Measurements from ENCODE around the gene TMEM163.
"Not testable (repeated sequence)": the region's sequence is repeated elsewhere in the genome, so short reads cannot be mapped to it uniquely, and the experiment has no call there.

TMEM163 gene

GRCh38 chr2:134625311-134625710, 93.5 kb downstream of the TMEM163 start:
- Histone ChIP-seq H3K4me1 (ENCODE audit: control insufficient read depth in 2 of 2, insufficient read depth in 2 of 2, low read length in 2 of 2) (no peaks in the 10 kb centered on the region), H3K27me3 (ENCODE audit: control insufficient read depth in 2 of 2, insufficient read depth in 2 of 2, low read length in 2 of 2) (no peaks in the 10 kb centered on the region), H3K9ac (ENCODE audit: low read depth in 1 of 2, low read length in 2 of 2) (no peak overlapping the region), H3K27ac (ENCODE audit: low read depth in 2 of 2, low read length in 2 of 2) (no peak overlapping the region), H3K36me3 (ENCODE audit: control insufficient read depth in 2 of 2, insufficient read depth in 2 of 2, low read length in 2 of 2) (no peaks in the 10 kb centered on the region), H3K4me3 (ENCODE audit: low read length in 2 of 2) (no peak overlapping the region), H3K9me3 (ENCODE audit: control insufficient read depth in 2 of 2, low read length in 2 of 2) (no peaks in the 10 kb centered on the region)

GRCh38 chr2:134623796-134624195, 95.0 kb downstream of the TMEM163 start:
- Histone ChIP-seq H3K36me3 (ENCODE audit: control insufficient read depth in 2 of 2, insufficient read depth in 2 of 2, low read length in 2 of 2) (no peaks in the 10 kb centered on the region), H3K4me3 (ENCODE audit: low read length in 2 of 2) (no peak overlapping the region), H3K9ac (ENCODE audit: low read depth in 1 of 2, low read length in 2 of 2) (no peak overlapping the region), H3K27ac (ENCODE audit: low read depth in 2 of 2, low read length in 2 of 2) (no peak overlapping the region), H3K9me3 (ENCODE audit: control insufficient read depth in 2 of 2, low read length in 2 of 2) (peaks cover 0 to 3% of the 10 kb centered on the region in 2 donors), H3K4me1 (ENCODE audit: control insufficient read depth in 2 of 2, insufficient read depth in 2 of 2, low read length in 2 of 2) (no peaks in the 10 kb centered on the region), H3K27me3 (ENCODE audit: control insufficient read depth in 2 of 2, insufficient read depth in 2 of 2, low read length in 2 of 2) (no peaks in the 10 kb centered on the region)

GRCh38 chr2:134623046-134623445, 95.8 kb downstream of the TMEM163 start:
- H3K27ac ChIP-seq (ENCODE audit: low read depth in 2 of 2, low read length in 2 of 2), result no peak overlapping the region
- no peaks in the 10 kb centered on the region for H3K27me3 ChIP-seq (ENCODE audit: control insufficient read depth in 2 of 2, insufficient read depth in 2 of 2, low read length in 2 of 2)
- no peaks in the 10 kb centered on the region for H3K4me1 ChIP-seq (ENCODE audit: control insufficient read depth in 2 of 2, insufficient read depth in 2 of 2, low read length in 2 of 2)
- H3K9ac ChIP-seq (ENCODE audit: low read depth in 1 of 2, low read length in 2 of 2), result no peak overlapping the region
- peaks cover 0 to 3% of the 10 kb centered on the region in 2 donors for H3K9me3 ChIP-seq (ENCODE audit: control insufficient read depth in 2 of 2, low read length in 2 of 2)
- H3K36me3 ChIP-seq (ENCODE audit: control insufficient read depth in 2 of 2, insufficient read depth in 2 of 2, low read length in 2 of 2), result no peaks in the 10 kb centered on the region
- no peak overlapping the region for H3K4me3 ChIP-seq (ENCODE audit: low read length in 2 of 2)

- Histone ChIP-seq H3K27me3 (ENCODE audit: control insufficient read depth in 2 of 2, insufficient read depth in 2 of 2, low read length in 2 of 2) (no peaks in the 10 kb centered on the region), H3K27ac (ENCODE audit: low read depth in 2 of 2, low read length in 2 of 2) (no peak overlapping the region), H3K4me3 (ENCODE audit: low read length in 2 of 2) (no peak overlapping the region), H3K9me3 (ENCODE audit: control insufficient read depth in 2 of 2, low read length in 2 of 2) (peaks cover 0 to 3% of the 10 kb centered on the region in 2 donors), H3K9ac (ENCODE audit: low read depth in 1 of 2, low read length in 2 of 2) (no peak overlapping the region), H3K36me3 (ENCODE audit: control insufficient read depth in 2 of 2, insufficient read depth in 2 of 2, low read length in 2 of 2) (no peaks in the 10 kb centered on the region), H3K4me1 (ENCODE audit: control insufficient read depth in 2 of 2, insufficient read depth in 2 of 2, low read length in 2 of 2) (no peaks in the 10 kb centered on the region)
Observed at GRCh38 chr2:134621939-134622705, 96.7 kb downstream of the TMEM163 start.

- H3K9ac ChIP-seq (ENCODE audit: low read depth in 1 of 2, low read length in 2 of 2), result no peak overlapping the region
- no peak overlapping the region for H3K27ac ChIP-seq (ENCODE audit: low read depth in 2 of 2, low read length in 2 of 2)
- no peak overlapping the region for H3K4me3 ChIP-seq (ENCODE audit: low read length in 2 of 2)
- H3K9me3 ChIP-seq (ENCODE audit: control insufficient read depth in 2 of 2, low read length in 2 of 2), result peaks cover 0 to 3% of the 10 kb centered on the region in 2 donors
- H3K27me3 ChIP-seq (ENCODE audit: control insufficient read depth in 2 of 2, insufficient read depth in 2 of 2, low read length in 2 of 2), result no peaks in the 10 kb centered on the region
- H3K36me3 ChIP-seq (ENCODE audit: control insufficient read depth in 2 of 2, insufficient read depth in 2 of 2, low read length in 2 of 2), result no peaks in the 10 kb centered on the region
- H3K4me1 ChIP-seq (ENCODE audit: control insufficient read depth in 2 of 2, insufficient read depth in 2 of 2, low read length in 2 of 2), result no peaks in the 10 kb centered on the region
Observed at GRCh38 chr2:134619250-134619649, 99.5 kb downstream of the TMEM163 start.

- not testable (repeated sequence) for H3K27me3 ChIP-seq (ENCODE audit: control insufficient read depth in 2 of 2, insufficient read depth in 2 of 2, low read length in 2 of 2); H3K36me3 ChIP-seq (ENCODE audit: control insufficient read depth in 2 of 2, insufficient read depth in 2 of 2, low read length in 2 of 2); H3K9ac ChIP-seq (ENCODE audit: low read depth in 1 of 2, low read length in 2 of 2); H3K4me3 ChIP-seq (ENCODE audit: low read length in 2 of 2); H3K9me3 ChIP-seq (ENCODE audit: control insufficient read depth in 2 of 2, low read length in 2 of 2); H3K27ac ChIP-seq (ENCODE audit: low read depth in 2 of 2, low read length in 2 of 2); H3K4me1 ChIP-seq (ENCODE audit: control insufficient read depth in 2 of 2, insufficient read depth in 2 of 2, low read length in 2 of 2)
Observed at GRCh38 chr2:134615480-134615879, 103.3 kb downstream of the TMEM163 start.

GRCh38 chr2:134611316-134611715, 107.5 kb downstream of the TMEM163 start:
- H3K4me3 ChIP-seq (ENCODE audit: low read length in 2 of 2), result no peak overlapping the region
- no peaks in the 10 kb centered on the region for H3K36me3 ChIP-seq (ENCODE audit: control insufficient read depth in 2 of 2, insufficient read depth in 2 of 2, low read length in 2 of 2)
- H3K9ac ChIP-seq (ENCODE audit: low read depth in 1 of 2, low read length in 2 of 2), result no peak overlapping the region
- no peaks in the 10 kb centered on the region for H3K4me1 ChIP-seq (ENCODE audit: control insufficient read depth in 2 of 2, insufficient read depth in 2 of 2, low read length in 2 of 2)
- peaks cover 0 to 2% of the 10 kb centered on the region in 2 donors for H3K9me3 ChIP-seq (ENCODE audit: control insufficient read depth in 2 of 2, low read length in 2 of 2)
- no peak overlapping the region for H3K27ac ChIP-seq (ENCODE audit: low read depth in 2 of 2, low read length in 2 of 2)
- H3K27me3 ChIP-seq (ENCODE audit: control insufficient read depth in 2 of 2, insufficient read depth in 2 of 2, low read length in 2 of 2), result no peaks in the 10 kb centered on the region

GRCh38 chr2:134610871-134611270, 107.9 kb downstream of the TMEM163 start:
- Histone ChIP-seq H3K36me3 (ENCODE audit: control insufficient read depth in 2 of 2, insufficient read depth in 2 of 2, low read length in 2 of 2) (no peaks in the 10 kb centered on the region), H3K9me3 (ENCODE audit: control insufficient read depth in 2 of 2, low read length in 2 of 2) (peaks cover 0 to 4% of the 10 kb centered on the region in 2 donors), H3K27me3 (ENCODE audit: control insufficient read depth in 2 of 2, insufficient read depth in 2 of 2, low read length in 2 of 2) (no peaks in the 10 kb centered on the region), H3K4me3 (ENCODE audit: low read length in 2 of 2) (no peak overlapping the region), H3K4me1 (ENCODE audit: control insufficient read depth in 2 of 2, insufficient read depth in 2 of 2, low read length in 2 of 2) (no peaks in the 10 kb centered on the region), H3K27ac (ENCODE audit: low read depth in 2 of 2, low read length in 2 of 2) (no peak overlapping the region), H3K9ac (ENCODE audit: low read depth in 1 of 2, low read length in 2 of 2) (no peak overlapping the region)

- Histone ChIP-seq H3K9ac (ENCODE audit: low read depth in 1 of 2, low read length in 2 of 2) (no peak overlapping the region), H3K27me3 (ENCODE audit: control insufficient read depth in 2 of 2, insufficient read depth in 2 of 2, low read length in 2 of 2) (no peaks in the 10 kb centered on the region), H3K36me3 (ENCODE audit: control insufficient read depth in 2 of 2, insufficient read depth in 2 of 2, low read length in 2 of 2) (no peaks in the 10 kb centered on the region), H3K4me3 (ENCODE audit: low read length in 2 of 2) (no peak overlapping the region), H3K9me3 (ENCODE audit: control insufficient read depth in 2 of 2, low read length in 2 of 2) (peaks cover 0 to 4% of the 10 kb centered on the region in 2 donors), H3K4me1 (ENCODE audit: control insufficient read depth in 2 of 2, insufficient read depth in 2 of 2, low read length in 2 of 2) (no peaks in the 10 kb centered on the region), H3K27ac (ENCODE audit: low read depth in 2 of 2, low read length in 2 of 2) (no peak overlapping the region)
Observed at GRCh38 chr2:134609924-134610513, 108.8 kb downstream of the TMEM163 start.

- Histone ChIP-seq H3K9me3 (ENCODE audit: control insufficient read depth in 2 of 2, low read length in 2 of 2) (peaks cover 0 to 4% of the 10 kb centered on the region in 2 donors), H3K36me3 (ENCODE audit: control insufficient read depth in 2 of 2, insufficient read depth in 2 of 2, low read length in 2 of 2) (no peaks in the 10 kb centered on the region)
Observed at GRCh38 chr2:134603966-134604365, 114.8 kb downstream of the TMEM163 start.

More at GRCh38 chr2:134603966-134604365, 114.8 kb downstream of the TMEM163 start:
- no peak overlapping the region for H3K27ac ChIP-seq (ENCODE audit: low read depth in 2 of 2, low read length in 2 of 2)
- H3K9ac ChIP-seq (ENCODE audit: low read depth in 1 of 2, low read length in 2 of 2), result no peak overlapping the region
- no peaks in the 10 kb centered on the region for H3K4me1 ChIP-seq (ENCODE audit: control insufficient read depth in 2 of 2, insufficient read depth in 2 of 2, low read length in 2 of 2)
- no peaks in the 10 kb centered on the region for H3K27me3 ChIP-seq (ENCODE audit: control insufficient read depth in 2 of 2, insufficient read depth in 2 of 2, low read length in 2 of 2)
- H3K4me3 ChIP-seq (ENCODE audit: low read length in 2 of 2), result no peak overlapping the region
